Activated CD4-positive, alpha-beta T cell treated with anti-CD3 and anti-CD28 coated beads for 36 hours (primary cell): ENCODE measurements around the gene SLC44A1. TPM values are rescaled to one million over a fixed set of nuclear protein-coding genes. Genes with fewer than 3 reads are reported as not detected.

Experiments used
- ATAC-seq: fragments of 200-7000 bp; cut with Tn5 transposase; one replicate; pipeline ENCODE4 v1.10.0; 2021; ENCODE audit warnings: mild to moderate bottlenecking, moderate library complexity
- CTCF ChIA-PET: fragments of 350-600 bp; sonication (Branson Sonifier 250); formaldehyde crosslinking; loops from one replicate; lab custom pipeline; 2021; ENCODE audit warnings: antibody characterized with exemption; lab: Charles Lee
- POLR2A ChIA-PET: fragments of 350-600 bp; sonication (Branson Sonifier 250); formaldehyde crosslinking; loops from one replicate; lab custom pipeline; 2021; ENCODE audit warnings: antibody characterized with exemption, inconsistent platforms; lab: Charles Lee
- DNase-seq: peaks from one replicate; pipeline ENCODE4 v3.0.0-alpha.2; 2020
- H3K27ac Mint-ChIP-seq: one replicate; pipeline ENCODE4 v1.8.0; 2021; ENCODE audit warnings: mixed read lengths
- H3K27me3 Mint-ChIP-seq: one replicate; pipeline ENCODE4 v1.8.0; 2021; ENCODE audit warnings: mixed read lengths
- H3K36me3 Mint-ChIP-seq: one replicate; pipeline ENCODE4 v1.8.0; 2021; ENCODE audit warnings: low read depth, mixed read lengths
- H3K4me1 Mint-ChIP-seq: one replicate; pipeline ENCODE4 v1.8.0; 2021; ENCODE audit warnings: mixed read lengths
- H3K4me3 Mint-ChIP-seq: one replicate; pipeline ENCODE4 v1.8.0; 2021; ENCODE audit warnings: mild to moderate bottlenecking, moderate library complexity, mixed read lengths
- H3K9me3 Mint-ChIP-seq: one replicate; pipeline ENCODE4 v1.8.0; 2021; ENCODE audit warnings: low read depth, mixed read lengths
- intact Hi-C, 2 experiments: fragments of 100-400 bp; cut with DNase I in 1 of 2; cut with micrococcal nuclease in 1 of 2; formaldehyde crosslinking; loops; one replicate each; pipeline versions ENCODE4 v1.14.2 to v1.15.1; 2022 to 2024; cut with DNase I, micrococcal nuclease
- total RNA-seq, 2 experiments: library from RNA; stranded (reverse); gene quantifications; one replicate each; pipeline ENCODE4 v1.2.3, GENCODE V29; 2021

Gene SLC44A1
- total RNA-seq: 10 to 100 TPM in 1 of 2 experiments, 1 to 10 TPM in 1; 9.7 to 10.4 TPM

- no peaks in the 10 kb centered on the region for H3K36me3 Mint-ChIP-seq
- peaks cover 22% of the 10 kb centered on the region for H3K4me1 Mint-ChIP-seq
- H3K9me3 Mint-ChIP-seq: no peaks in the 10 kb centered on the region
- peak within 1 kb of the TSS; percentile 77 for H3K27ac Mint-ChIP-seq
- peak; percentile 96 for ATAC-seq
- DNase-seq: peak; percentile 96
- peak within 1 kb of the TSS; percentile 86 for H3K4me3 Mint-ChIP-seq
- H3K27me3 Mint-ChIP-seq: peaks cover 12% of the 10 kb centered on the region
- ChIA-PET CTCF (interaction anchor here (0.7 to 1.6 kb wide), 4 partner anchors 24 to 263 kb away, joined by 3 to 4 read pairs (median 3); no protein-coding TSS in a partner anchor), POLR2A (interaction anchor here (0.6 to 0.8 kb wide), 2 partner anchors 61 to 253 kb away, joined by 3 to 4 read pairs; no protein-coding TSS in a partner anchor)
- intact Hi-C loops: loop anchor here (1.0 to 10.0 kb wide), 16 partner anchors 55 to 1149 kb away; partner anchors contain the start of genes TMEM38B (in 2 of the 2), FKTN (in 1 of the 2), FSD1L (in 1 of the 2) and NIPSNAP3A (in 1 of the 2)
Measured at GRCh38 chr9:105244003-105244733, at the start of gene SLC44A1. SLC44A1 (plus strand) TSS chr9:105244651; CDS start chr9:105244869, 218 bp downstream.

DNA sequence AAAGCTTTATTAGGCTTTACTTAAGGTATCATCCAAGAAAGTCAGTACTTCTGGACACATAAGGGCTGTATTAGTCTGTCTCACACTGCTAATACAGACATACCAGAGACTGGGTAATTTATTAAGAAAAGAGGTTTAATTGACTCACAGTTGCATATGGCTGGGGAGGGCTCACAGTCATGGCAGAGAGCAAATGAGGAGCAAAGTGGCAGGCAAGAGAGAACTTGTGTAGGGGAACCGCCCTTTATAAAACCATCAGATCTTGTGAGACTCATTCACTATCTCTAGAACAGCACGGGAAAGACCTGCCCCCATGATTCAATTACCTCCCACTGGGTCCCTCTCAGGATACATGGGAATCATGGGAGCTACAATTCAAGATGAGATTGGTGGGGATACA, 49.2 kb upstream of the SLC44A1 start:
- ATAC-seq: no peak
- H3K9me3 Mint-ChIP-seq: no peaks in the 10 kb centered on the region

GRCh38 chr9:105198023-105198422, 46.4 kb upstream of the SLC44A1 start:
- Mint-ChIP-seq H3K27me3 (peaks cover 5% of the 10 kb centered on the region), H3K36me3 (no peaks in the 10 kb centered on the region), H3K27ac (no peak overlapping the region), H3K4me1 (no peaks in the 10 kb centered on the region), H3K4me3 (no peak overlapping the region), H3K9me3 (no peaks in the 10 kb centered on the region)
- DNase-seq (no peak), ATAC-seq (no peak)
- ChIA-PET CTCF (interaction anchor here (0.7 kb wide), 1 partner anchor 105 kb away, joined by 3 read pairs; no protein-coding TSS in a partner anchor), POLR2A (no interaction called here)
- intact Hi-C loops: no loop called here

More for the DNA sequence above, 49.2 kb upstream of the SLC44A1 start:
- CTCF ChIA-PET: no interaction called here
- no peaks in the 10 kb centered on the region for H3K36me3 Mint-ChIP-seq
- no peaks in the 10 kb centered on the region for H3K4me1 Mint-ChIP-seq
- no peak for DNase-seq
- H3K27me3 Mint-ChIP-seq: peaks cover 11% of the 10 kb centered on the region
- POLR2A ChIA-PET: no interaction called here
- H3K27ac Mint-ChIP-seq: no peak overlapping the region
- intact Hi-C loops: no loop called here
- H3K4me3 Mint-ChIP-seq: no peak overlapping the region

- ATAC-seq (no peak), DNase-seq (no peak)
- no peaks in the 10 kb centered on the region for H3K9me3 Mint-ChIP-seq
- H3K36me3 Mint-ChIP-seq: no peaks in the 10 kb centered on the region
- no peak overlapping the region for H3K27ac Mint-ChIP-seq
- intact Hi-C loops: no loop called here
- H3K27me3 Mint-ChIP-seq: peaks cover 2% of the 10 kb centered on the region
- ChIA-PET POLR2A (no interaction called here), CTCF (interaction anchor here (0.6 to 1.3 kb wide), 3 partner anchors 104 to 335 kb away, joined by 3 to 4 read pairs (median 3); no protein-coding TSS in a partner anchor)
- no peak overlapping the region for H3K4me3 Mint-ChIP-seq
- no peaks in the 10 kb centered on the region for H3K4me1 Mint-ChIP-seq
Measured at GRCh38 chr9:105198865-105199264, 45.6 kb upstream of the SLC44A1 start.

DNA sequence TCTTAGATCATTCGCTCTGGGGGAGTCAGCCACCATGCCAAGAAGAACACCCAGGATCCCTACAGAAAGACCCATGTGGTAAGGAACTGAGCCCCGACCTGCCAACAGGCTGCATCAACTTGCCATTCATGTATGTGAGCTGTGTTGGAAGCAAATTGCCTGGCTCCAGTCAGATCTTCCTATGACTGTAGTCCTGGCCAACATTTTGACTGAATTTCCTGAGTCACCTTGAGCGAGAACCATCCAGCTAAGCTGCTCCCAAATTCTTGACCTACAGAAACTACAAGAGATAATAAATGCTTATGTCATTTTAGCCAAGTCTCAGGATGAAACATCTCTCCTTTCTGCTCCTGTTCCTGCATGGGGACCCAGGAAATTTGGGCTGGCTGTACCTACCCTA, 40.0 kb upstream of the SLC44A1 start:
- H3K36me3 Mint-ChIP-seq: no peaks in the 10 kb centered on the region
- ATAC-seq (no peak), DNase-seq (no peak)
- H3K4me1 Mint-ChIP-seq: no peaks in the 10 kb centered on the region
- CTCF ChIA-PET: no interaction called here
- POLR2A ChIA-PET: no interaction called here
- intact Hi-C loops: no loop called here
- H3K4me3 Mint-ChIP-seq: no peak overlapping the region
- H3K27ac Mint-ChIP-seq: no peak overlapping the region
- H3K27me3 Mint-ChIP-seq: no peaks in the 10 kb centered on the region
- no peaks in the 10 kb centered on the region for H3K9me3 Mint-ChIP-seq

DNA sequence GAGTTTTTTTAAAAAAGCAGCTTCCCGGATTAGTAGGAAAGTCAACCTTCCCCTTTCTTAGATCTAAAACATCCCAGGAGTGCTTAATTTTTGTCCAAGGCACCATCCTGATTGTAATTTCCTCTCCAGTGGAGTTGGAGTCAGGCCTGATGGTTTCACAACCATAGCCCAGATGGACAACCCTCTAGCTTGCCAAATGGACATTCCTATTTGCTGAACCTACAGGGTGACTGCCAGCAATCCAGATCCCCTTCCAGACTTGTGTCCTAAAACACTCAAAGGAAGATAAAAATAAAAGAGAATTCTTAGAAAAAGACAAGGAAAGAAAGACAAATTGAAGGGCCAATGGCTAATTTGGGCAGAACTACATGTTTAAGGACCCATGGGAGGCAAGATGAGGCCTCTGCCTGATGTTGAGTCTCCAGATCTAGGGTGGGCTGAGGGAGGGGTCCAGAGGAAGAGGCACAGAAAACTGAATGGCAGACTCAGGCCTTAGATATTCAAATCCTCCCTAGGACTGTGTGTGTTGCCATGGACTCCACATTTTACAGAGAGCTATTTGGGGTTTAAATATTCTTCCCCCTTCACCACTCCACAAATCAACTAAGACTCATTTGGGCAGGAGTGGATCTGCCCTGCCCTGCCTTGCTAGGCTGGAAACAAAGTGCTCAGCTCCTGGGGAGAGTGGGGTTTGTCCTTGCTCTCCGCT, 38.5 kb upstream of the SLC44A1 start:
- POLR2A ChIA-PET: no interaction called here
- no peak for ATAC-seq
- DNase-seq: no peak
- intact Hi-C loops: no loop called here
- no peaks in the 10 kb centered on the region for H3K27me3 Mint-ChIP-seq
- H3K36me3 Mint-ChIP-seq: no peaks in the 10 kb centered on the region
- no peak overlapping the region for H3K27ac Mint-ChIP-seq
- H3K4me1 Mint-ChIP-seq: no peaks in the 10 kb centered on the region
- CTCF ChIA-PET: interaction anchor here (1.4 kb wide), 1 partner anchor 20 kb away, joined by 3 read pairs; no protein-coding TSS in a partner anchor
- H3K4me3 Mint-ChIP-seq: no peak overlapping the region
- no peaks in the 10 kb centered on the region for H3K9me3 Mint-ChIP-seq

DNA sequence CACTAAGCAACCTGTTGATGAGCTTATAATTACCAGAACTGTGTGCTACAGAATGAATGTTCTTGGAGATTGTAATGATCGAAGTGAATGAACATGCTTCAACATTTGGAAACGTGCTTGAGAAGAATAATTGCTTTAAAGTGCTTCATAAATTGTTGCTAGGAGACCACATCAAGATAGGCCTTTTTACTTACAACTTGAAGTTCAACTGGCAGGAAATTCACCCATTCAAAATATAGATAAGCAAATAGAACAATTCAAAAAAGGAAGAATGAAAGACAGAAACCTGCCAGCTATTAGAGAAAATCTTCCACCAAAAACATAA, 38.0 kb upstream of the SLC44A1 start:
- POLR2A ChIA-PET: no interaction called here
- H3K36me3 Mint-ChIP-seq: no peaks in the 10 kb centered on the region
- H3K27me3 Mint-ChIP-seq: no peaks in the 10 kb centered on the region
- no peak overlapping the region for H3K27ac Mint-ChIP-seq
- H3K4me3 Mint-ChIP-seq: no peak overlapping the region
- intact Hi-C loops: no loop called here
- no peaks in the 10 kb centered on the region for H3K9me3 Mint-ChIP-seq
- no peaks in the 10 kb centered on the region for H3K4me1 Mint-ChIP-seq
- DNase-seq (no peak), ATAC-seq (no peak)
- CTCF ChIA-PET: interaction anchor here (1.4 kb wide), 1 partner anchor 20 kb away, joined by 3 read pairs; no protein-coding TSS in a partner anchor

- no peak overlapping the region for H3K27ac Mint-ChIP-seq
- intact Hi-C loops: no loop called here
- no peaks in the 10 kb centered on the region for H3K9me3 Mint-ChIP-seq
- no peaks in the 10 kb centered on the region for H3K36me3 Mint-ChIP-seq
- ATAC-seq (no peak), DNase-seq (no peak)
- no peaks in the 10 kb centered on the region for H3K4me1 Mint-ChIP-seq
- ChIA-PET POLR2A (no interaction called here), CTCF (interaction anchor here (0.7 to 1.4 kb wide), 2 partner anchors 19 to 150 kb away, joined by 3 read pairs; no protein-coding TSS in a partner anchor)
- no peaks in the 10 kb centered on the region for H3K27me3 Mint-ChIP-seq
- H3K4me3 Mint-ChIP-seq: no peak overlapping the region
Measured at GRCh38 chr9:105206821-105207699, 37.4 kb upstream of the SLC44A1 start.

DNA sequence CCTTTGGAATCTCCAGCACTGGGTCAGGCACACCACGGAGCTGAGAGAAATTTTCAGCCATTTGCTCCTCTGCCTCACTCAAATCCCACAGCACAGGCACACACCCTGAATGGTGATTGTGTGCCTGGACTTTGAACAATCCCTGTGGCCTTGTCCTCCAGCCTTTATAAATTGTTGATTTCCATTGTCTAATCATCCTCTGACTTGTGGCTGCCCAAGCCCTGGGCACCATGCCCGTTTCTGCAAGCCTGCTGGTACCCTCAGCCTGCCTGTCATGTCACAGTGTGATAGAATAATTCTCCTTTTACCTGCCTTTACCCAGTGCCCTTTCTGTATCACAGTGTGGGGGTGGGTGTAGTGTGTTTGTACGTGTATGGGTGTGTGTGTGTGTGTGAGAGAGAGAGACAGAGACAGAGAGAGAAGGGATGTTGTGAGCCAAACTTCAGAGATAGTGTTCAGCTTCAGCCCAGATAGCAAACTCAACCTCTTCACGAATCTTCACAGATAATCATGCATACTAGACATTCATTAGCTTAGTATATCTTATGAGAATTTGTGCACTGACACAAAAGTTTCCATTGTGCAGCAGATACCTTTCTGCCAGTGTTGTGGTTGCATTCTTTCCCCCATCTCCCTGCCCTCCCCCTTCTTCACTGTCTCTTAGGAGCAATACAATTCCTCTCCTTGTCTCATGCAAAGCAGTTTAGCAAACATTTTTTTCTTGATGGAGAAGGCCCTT, 27.8 kb upstream of the SLC44A1 start:
- intact Hi-C loops: no loop called here
- H3K27me3 Mint-ChIP-seq: peaks cover 2% of the 10 kb centered on the region
- CTCF ChIA-PET: no interaction called here
- H3K36me3 Mint-ChIP-seq: no peaks in the 10 kb centered on the region
- POLR2A ChIA-PET: no interaction called here
- no peaks in the 10 kb centered on the region for H3K9me3 Mint-ChIP-seq
- no peak overlapping the region for H3K4me3 Mint-ChIP-seq
- no peak overlapping the region for H3K27ac Mint-ChIP-seq
- H3K4me1 Mint-ChIP-seq: no peaks in the 10 kb centered on the region
- ATAC-seq (no peak), DNase-seq (no peak)

DNA sequence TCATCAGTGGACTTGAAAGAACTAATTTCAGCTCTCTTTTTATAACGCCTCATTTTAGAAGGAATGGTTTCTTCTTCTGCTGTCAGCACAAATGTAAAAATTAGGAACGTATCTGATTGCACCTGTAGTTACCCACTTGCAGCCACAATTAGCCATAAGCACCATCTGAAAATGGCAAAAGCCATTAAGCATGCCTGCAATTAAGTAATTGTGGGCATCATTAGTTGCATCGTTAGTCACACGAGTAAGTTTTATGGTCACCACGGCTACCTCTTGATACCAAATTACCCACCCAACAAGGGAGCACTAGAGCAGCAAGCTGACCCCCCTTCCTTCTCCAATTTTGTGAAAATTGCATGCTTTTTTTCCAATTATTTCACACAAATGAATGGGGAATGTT, 25.8 kb upstream of the SLC44A1 start:
- ChIA-PET POLR2A (no interaction called here), CTCF (no interaction called here)
- Mint-ChIP-seq H3K4me1 (no peaks in the 10 kb centered on the region), H3K27me3 (peaks cover 2% of the 10 kb centered on the region), H3K9me3 (peaks cover 7% of the 10 kb centered on the region), H3K36me3 (peaks cover under 1% of the 10 kb centered on the region), H3K27ac (no peak overlapping the region), H3K4me3 (no peak overlapping the region)
- intact Hi-C loops: no loop called here
- ATAC-seq: no peak
- DNase-seq: no peak
